Stimulated activated CD4-positive, alpha-beta T cell treated with anti-CD3 and anti-CD28 coated beads, TNF-alpha, amount 100 ng/mL, for 48 hours (primary cell): Measurements from ENCODE around the gene IL19.

Experiments used
- DNase-seq, 3 donors: peaks; one replicate each; pipeline ENCODE4 v3.0.0-alpha.2; 2020; ENCODE audit warnings: low read depth in 3 of 3

Gene IL19

DNA sequence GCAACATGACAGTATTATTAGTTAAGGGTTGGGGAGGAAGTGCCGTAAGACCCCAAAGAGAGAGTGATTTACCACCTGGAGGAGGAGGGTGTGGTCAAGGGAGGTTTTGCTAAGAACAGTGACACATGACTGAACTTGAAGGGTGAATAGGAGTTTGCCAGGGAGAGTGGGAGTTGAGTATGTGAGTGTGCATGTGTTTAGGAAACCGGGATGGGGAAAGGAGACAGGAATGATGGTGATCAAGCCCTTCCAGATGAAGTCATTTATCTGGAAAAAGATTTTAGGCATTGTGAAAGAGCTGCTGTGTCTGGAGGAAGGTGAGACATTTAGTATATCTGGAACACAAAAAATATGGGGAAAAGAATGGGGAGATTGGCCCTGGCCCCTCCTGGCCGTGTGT is 29.8 kb downstream of the IL19 start:
- DNase-seq, result no peak

DNA sequence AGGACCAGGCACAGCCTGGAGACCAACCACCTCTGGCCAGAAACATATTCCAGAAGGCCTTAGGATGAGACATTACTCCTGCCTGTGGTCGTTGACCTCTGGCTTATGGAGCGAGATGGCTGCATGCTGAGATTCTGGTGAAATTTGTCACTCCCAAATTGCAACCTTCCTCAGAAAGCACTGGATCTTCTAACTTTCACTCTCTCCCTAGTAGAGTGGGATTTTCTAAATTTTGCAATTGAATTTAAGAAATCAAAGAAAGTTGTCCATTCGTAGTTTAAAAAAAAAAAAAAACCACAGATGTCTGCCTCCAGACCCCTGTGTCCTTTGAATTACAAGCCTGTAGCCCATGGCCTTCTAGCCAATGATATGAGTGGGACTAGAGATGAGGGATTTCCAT is 30.3 kb downstream of the IL19 start:
- no peak for DNase-seq

DNA sequence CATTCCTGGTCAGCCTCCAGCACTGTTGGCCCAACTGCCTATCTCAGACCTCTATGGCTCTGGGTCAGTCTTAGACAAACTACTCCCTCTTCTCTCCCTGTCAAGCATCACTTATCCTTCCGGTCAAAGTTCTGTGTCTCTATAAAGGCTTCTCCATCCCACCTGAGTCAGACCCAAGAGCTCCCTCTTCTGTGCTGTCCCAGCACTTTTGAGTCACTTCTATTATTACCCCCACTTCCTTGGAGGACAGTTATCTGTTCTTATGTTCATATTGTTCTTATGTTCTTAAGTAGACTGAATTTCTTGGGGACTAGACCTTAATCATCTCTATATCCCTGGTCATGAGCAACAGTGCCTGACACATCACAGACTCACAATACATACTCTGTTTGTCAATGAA is 30.9 kb downstream of the IL19 start:
- DNase-seq, result no peak

DNA sequence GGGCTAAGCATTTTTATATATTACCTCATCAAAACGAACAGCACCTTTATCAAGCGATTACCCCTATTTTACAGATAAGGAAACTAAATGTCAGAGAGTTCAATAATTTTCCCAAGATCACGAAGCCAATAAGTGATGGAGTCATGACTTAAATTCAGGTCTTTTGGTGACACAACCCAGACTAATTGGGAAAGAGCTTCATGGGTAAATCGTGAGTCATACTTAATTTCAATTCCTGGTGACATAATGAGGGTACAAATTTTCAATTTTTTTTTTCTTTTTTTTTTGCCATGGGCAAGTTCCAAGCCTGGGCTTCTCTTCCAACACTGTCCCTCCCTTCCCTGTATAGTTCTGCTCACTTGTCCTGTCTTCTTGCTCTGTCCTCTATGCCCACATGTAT is 31.8 kb downstream of the IL19 start:
- no peak for DNase-seq

DNA sequence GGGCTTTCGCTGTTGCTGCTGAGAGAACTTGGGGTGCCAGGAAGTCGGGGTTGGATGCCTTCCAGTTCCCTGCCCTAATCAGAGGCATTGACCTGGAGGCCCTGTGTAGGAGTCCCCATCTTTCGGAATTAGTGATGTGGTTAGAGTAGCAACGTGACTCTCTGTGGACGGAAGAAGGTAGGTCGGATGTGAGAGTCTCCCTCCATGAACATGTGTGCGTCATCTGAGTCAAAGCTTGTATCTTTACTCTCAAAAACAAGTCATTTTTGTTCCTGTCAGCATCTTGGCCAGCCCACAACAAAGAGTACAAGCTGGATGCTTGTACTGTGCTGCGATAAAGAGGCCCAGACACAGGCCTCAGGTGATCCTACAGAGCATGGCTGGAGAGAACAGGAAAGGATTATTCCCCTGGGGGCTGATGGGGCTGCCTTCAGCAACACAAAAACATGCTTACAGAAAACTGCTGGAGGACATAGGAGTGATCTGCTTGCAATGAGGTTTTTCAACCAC is 32.7 kb downstream of the IL19 start:
- peak; percentile 58 to 66 (median 64) for DNase-seq

DNA sequence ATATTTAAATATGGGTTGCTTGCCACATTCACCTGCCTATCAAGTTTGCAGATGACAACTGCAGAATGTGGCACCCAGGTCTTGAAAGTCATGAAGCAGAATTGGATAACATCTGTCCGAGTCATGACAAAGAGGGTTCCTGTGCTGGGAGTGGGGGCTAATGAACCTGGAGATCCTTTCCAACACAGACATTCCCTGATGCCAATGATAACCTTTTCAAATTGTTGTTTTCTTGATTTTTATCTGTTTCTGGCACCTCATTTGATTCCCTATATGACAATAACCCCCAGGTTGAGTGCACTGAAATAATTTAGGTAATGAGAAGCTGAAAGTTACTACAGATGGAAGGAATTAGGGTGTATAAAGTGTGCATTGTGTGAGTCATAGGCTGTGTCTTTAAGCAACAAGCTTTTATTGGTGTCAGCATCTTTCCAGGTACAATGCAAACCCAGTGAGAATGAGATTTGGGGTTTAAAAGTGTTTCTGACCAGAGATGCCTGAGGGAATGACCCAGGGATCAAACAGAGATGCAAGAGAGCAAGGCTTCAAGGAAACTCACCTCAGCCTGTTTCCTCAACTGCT is 33.7 kb downstream of the IL19 start:
- DNase-seq, result no peak

DNA sequence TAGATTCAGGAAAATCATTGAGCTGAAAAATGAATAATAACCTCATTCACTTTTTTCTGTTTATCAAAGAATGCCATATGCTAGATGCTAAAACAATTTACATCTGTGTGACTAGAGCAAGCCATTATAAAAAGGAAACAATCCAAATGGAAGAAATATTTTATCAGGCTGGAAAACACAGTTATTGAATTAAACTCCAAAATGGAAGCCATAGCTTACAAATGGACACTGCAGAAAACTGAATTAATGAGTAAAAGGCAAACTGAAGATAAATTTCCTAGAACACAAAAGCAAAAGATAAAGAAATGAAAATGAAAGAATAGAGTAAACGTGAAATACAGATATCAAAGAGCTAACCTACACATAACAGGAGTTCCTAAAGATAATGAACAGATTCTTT is 34.8 kb downstream of the IL19 start:
- no peak for DNase-seq

DNA sequence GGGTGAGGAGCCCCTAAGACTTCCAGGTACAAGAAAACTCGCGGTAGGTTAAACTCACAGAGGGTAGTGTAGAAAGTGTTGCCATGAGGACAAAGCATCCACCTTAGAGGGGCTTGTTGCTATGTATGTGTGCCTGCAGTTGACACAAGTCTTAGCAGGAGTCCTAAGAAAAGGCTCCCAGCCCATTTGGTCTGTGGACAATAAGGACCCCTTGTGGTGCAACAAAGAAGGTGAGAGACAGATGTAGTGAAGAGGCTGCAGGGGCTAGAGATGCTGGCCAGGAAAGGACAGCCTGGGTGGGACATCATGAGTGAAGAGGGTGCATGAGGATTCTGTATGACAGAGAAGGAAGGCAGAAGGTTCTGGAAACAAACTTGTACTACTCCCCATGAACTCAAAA is 38.0 kb downstream of the IL19 start:
- no peak for DNase-seq

DNA sequence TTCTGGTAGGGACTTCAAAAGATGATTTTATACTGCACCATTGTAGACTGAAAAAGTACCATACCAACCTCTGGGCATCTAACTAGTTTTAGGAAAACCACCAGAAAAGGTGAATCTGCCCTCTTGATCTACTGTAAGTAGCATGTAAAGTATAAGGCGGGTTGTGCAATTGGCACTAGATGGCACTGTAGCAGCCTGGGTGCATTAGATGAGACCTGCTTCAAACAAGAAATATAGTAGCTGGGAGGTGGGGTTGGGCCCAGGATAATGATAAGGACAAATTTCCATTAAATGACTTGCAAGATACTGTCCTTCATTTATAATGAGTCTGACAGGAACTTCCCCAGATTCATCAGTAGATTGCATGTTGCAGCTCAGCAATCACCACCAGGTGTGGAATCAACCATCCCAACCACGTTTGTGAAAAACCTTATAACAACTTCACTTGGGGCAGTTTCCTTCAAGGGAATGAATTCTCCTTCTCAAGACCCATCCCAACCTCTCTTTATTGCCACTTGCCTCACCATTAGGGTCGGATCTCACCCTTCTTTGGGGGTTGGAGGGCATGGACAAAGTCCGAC is 39.0 kb downstream of the IL19 start:
- no peak for DNase-seq

DNA sequence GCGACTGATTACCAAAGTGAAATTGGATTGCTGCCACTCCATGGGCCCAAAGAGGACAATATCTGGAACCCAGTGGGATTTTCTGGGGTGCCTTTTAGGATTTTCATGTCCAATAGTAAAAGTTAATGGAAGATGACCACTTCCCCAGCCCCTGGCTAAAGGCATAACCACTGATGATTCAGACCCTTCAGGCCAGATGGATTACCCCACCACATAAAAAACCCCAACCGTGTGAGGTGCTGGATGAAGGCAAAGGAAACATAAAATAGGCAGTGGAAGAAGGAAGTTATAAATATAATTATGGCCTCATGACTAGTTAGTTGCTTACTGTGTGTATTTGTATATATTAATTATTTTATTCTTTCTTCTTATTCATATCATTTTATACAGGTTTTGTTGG is 41.9 kb downstream of the IL19 start:
- DNase-seq, result no peak

DNA sequence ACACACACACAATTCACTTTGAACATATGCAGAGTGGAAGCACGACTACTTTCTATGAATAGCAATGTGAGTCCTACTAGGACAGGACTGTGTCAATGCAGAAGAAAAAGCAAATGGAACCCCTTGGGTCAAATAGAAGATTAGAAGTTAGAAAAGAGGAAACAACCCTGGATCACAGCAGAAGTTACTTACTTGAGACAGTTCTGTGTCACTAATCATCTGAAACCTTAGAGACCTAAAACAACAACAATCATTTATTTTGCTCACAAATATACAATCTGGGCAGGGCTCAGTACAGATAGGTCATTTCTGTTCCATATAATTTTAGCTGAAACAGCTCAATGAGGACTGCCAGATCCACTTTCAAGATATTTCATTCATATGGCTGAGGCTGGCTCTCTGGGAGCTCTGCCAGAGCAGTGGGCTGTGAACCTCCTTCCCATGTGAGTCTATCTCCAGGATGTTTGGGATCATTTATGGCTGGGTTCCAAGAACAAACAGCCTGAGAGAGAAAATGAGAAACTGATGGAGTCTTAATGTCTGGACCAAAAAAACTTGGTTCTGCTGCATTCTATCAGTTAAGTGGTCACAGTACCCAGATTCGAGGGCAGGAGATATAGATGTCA is 44.3 kb downstream of the IL19 start:
- no peak for DNase-seq

DNA sequence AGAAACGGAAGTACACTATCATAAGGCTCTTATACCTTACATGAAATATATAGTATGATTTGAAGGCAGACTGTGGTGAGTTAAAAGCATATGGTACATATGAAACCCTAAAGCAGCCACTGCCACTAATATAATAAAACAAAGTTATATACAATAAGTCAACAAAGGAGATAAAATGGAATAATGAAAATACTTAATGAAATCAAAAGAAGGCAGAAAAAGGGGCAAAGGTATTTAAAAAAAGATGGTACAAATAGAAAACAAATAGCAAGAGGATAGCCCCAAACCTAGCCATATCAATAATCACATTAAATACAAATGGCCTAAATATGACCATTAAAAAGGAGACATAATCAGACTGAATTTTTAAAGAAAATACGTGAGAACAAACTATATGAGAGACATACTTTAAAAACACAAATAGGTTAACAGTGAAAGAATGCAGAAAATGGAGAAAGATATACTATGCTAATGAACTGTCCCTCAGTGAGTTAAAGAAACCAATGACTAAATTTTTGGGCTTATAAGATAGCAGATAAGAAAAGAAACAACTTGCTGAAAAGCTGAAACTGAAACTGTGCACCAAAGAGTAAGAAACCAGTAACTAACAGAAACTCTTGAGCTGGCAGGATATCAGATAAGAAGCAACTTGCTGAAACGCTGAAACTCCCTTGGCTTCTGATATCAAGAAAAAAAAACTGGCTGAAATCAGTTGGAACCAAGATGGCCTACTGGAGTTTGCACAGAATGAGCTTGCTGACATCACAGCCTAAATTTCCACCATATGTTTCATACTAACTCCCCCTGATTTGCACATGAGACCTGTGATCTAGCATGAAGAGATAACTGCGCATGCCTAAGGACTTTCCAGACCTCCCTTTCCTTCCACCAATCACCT is 46.1 kb downstream of the IL19 start:
- DNase-seq, result no peak

DNA sequence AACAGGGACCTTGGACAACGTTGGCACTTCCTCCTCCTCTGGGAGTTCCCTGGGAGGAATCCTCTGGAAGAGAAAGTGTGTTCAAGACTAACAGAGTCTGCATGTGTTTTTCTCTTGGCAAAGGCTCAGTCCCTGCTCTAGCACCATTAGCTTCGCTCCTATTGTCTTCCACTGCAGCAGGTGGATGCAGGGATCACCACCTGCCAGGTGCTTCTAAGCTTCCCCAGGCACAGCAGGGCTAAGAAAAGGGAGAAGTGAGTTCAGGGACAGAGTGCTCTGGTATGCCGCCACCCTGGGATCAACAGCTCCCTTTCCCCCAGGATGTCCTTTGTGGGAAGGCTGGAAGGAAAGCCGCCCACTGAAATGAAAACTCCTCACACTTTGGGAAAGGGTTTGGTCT is 50.9 kb downstream of the IL19 start:
- DNase-seq, result no peak

DNA sequence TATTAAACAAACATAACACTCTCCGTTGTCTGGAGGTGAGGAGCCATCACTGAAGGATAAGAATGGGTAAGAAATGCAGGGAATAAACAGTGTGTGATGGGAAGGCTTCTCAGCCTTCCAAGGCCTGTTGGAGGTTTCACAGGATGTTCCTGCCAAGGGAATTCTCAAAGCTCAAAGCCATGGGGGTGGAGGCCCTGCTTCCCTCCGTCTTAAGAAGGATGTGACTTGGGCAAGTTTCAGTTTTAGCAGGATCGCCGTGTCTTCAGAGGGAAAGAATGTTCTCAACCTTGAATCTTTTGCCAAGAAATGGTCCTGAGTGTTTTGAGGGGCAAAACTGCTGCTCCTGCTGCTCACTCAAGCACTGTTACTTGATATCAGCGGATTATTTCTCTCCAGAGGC is 53.2 kb downstream of the IL19 start:
- no peak for DNase-seq

DNA sequence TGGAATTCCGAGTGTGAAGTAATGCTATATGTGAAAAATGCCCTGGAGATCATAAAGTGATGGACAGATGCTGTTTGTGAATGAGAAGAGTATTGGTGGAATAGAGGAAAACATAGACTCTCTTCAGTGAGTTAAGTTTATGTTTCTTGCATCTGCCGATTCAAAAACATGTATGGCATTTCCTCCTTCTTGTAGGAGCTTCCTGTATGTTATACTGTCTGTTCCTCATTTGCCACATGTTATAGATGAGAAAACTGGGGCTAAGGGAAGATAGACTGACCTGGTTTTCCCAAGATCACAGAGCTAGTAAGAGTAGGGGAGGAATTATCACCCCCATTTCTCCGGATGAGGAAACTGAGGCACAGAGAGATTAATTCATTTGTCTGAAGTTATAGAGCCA is 53.8 kb downstream of the IL19 start:
- no peak for DNase-seq

DNA sequence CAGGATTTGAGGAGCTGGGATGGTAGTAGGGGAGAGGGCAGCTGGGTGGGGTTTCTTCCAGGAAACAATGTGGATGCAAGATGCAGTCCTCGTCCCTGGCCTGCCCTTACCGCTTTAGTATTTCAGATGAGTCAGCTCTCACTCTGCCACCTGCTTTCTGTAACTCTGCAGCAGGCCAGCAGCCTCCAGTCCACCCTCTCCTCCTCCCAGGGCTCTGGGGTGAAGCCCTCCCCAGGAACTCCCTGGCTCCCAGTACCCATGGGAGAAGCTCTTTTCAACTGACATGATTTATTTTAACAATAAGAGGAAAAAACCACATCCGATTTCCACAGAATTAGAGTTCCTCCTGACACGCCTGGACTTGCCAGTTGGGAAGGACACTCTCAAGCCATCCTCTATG is 55.8 kb downstream of the IL19 start:
- no peak for DNase-seq

DNA sequence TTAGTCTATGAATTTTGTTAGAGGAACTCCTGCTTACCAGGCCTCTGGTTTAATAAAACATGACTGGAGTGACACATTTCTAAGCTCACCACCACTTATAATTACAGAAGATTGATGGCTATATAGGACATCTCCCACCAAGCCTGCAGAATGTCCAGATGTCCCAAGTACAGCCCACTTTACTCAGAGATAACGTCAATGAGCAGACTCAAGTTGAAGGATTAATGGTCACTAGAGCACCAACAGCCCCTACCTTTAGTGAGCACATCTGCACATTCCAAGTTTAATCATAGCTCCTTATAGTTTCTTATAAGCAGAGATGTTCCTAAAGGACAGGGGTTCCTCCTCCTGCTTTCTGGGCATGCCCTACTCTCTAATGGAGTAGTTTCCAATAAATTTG is 57.5 kb downstream of the IL19 start:
- DNase-seq, result no peak

DNA sequence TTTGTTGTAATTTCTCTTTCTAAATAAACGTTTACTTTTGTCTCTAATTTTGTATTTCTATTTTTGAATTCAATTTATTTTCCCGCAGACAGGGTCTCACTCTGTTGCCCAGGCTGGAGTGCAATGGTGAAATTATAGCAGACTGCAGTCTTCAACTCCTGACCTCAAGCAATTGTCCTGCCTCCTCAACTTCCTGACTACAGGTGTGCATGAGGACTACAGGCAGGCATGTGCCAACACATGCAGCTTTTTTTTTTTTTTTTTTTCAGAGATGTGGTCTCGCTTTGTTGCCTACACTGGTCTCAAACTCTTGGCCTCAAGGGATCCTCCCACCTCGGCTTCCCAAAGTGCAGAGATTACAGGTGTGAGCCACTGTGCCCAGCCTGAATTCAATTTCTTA is 58.2 kb downstream of the IL19 start:
- no peak for DNase-seq

DNA sequence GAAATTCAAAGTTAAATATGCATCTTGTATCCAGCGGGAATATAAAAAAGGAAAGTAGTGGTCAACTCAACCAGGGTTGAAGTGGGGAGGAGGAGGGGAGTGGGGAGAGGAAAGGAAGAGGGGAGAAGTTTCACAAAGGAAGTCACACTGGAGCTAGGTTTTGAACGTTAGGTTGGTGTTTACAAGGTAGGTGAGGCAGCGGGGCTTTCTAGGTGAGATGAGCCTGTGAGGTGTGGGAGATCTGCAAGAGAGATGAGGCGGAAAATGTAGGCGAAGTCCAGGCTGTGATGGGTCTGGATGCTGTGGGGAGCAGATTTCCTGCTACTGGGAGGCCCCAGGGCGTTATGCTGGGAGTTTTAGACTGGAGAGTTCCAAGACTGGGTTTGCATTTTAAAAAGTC is 58.7 kb downstream of the IL19 start:
- DNase-seq, result no peak

DNA sequence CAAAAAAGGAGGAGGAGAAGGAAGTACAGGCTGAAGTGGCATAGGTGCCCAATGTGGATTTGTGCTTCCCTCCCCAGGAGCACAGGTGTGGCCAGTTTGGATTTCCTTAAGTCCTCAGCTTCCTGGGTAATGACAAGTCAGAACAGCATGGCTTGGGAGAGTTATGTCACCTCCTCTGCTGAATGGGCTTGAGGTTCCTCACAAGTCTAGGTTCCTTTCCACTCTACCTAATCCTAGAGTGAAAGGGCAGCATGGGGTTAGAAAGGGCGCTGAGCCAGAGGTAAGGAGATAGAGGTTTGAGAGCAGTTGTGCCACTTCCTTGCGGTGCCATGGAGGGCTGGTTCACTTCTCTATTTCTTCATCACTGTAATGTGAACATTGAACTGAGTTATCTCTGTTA is 59.3 kb downstream of the IL19 start:
- DNase-seq, result no peak

DNA sequence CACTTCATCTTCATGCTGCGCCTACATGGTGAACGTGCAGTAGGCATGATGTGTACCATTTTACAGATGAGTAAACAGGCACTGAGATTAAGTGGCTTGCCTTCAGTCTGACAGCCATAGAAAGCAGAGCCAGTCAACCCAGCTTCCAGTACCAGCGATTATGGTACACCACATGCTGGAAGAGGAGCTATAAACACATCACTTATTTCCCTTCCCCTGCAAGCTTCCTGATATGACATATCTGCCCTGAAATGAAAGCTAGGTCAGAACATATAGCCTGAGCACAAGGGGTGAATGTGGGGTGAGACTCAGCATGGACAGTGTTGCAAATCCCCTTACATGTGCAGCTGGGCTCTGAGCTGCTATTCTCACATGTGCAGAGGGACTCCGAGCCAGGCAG is 61.1 kb downstream of the IL19 start:
- no peak for DNase-seq

DNA sequence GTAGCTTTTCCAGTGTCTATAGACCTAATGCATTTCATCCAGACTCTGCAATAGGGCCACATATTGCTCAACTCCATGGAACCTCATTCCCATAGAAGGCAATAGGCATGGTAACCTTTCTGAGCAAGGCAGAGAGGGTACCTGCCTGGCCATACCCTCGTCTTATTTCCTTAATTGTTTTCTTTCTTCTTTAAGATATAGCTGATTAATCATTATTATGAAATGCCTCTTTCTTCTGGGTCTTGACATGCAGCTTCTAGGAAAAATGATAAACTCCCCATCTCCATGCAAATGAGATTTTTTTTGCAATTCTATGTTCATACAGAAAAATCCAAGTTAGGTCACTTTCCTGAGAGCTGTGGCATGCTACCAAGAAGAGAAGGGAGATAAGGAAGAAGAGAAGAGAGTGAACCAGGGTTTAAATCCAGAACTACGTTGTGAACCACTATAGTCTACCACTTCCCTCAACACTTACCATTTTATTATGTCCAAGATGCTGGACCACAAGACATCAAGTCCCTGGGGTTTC is 61.8 kb downstream of the IL19 start:
- DNase-seq, result no peak
